ENCODE results near the gene MAP3K5.

Gene MAP3K5

DNA sequence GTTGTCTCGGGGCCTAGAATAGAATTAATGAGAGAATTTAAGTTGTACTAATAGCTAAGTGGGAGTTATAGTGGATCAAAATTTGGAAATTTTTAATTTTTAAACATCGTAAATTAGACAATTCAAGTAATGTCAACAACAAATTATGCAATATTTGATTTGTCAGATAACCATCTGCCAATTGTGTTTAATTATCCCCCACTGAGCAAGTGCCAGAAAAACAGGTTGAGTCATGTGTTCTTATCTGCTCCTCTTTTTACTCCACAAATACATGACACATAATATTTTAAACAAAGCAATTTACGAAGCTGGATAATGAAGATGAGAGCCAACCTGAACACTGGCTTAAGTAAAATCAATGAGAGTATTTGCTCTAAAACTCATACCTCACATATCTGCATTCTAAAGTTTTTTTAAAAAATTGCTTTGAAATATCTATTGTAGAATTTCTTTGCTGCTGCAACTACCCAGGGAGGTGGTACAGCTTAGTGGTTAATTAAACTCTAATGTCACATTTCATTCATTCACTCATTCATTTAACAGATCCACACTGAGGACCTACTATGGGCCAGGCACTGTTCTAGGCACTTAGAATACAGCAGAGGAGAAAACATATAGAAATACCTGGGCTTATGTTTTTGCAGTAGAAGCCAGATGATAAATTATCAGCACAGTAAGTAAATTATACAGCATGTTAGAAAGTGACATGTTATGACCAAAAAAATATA lies 184.9 kb downstream of the MAP3K5 start:
- H3K4me3 ChIP-seq (replicated peaks; ENCODE audit: low read depth, low read length): no peak overlapping the region
- no peak for DNase-seq (ENCODE audit: low read depth)
- TF ChIP-seq, protein P1, sequence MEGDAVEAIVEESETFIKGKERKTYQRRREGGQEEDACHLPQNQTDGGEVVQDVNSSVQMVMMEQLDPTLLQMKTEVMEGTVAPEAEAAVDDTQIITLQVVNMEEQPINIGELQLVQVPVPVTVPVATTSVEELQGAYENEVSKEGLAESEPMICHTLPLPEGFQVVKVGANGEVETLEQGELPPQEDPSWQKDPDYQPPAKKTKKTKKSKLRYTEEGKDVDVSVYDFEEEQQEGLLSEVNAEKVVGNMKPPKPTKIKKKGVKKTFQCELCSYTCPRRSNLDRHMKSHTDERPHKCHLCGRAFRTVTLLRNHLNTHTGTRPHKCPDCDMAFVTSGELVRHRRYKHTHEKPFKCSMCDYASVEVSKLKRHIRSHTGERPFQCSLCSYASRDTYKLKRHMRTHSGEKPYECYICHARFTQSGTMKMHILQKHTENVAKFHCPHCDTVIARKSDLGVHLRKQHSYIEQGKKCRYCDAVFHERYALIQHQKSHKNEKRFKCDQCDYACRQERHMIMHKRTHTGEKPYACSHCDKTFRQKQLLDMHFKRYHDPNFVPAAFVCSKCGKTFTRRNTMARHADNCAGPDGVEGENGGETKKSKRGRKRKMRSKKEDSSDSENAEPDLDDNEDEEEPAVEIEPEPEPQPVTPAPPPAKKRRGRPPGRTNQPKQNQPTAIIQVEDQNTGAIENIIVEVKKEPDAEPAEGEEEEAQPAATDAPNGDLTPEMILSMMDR (IDR thresholded peaks at IDR 0.05; ENCODE audit: low read length, missing control alignments): no peak

DNA sequence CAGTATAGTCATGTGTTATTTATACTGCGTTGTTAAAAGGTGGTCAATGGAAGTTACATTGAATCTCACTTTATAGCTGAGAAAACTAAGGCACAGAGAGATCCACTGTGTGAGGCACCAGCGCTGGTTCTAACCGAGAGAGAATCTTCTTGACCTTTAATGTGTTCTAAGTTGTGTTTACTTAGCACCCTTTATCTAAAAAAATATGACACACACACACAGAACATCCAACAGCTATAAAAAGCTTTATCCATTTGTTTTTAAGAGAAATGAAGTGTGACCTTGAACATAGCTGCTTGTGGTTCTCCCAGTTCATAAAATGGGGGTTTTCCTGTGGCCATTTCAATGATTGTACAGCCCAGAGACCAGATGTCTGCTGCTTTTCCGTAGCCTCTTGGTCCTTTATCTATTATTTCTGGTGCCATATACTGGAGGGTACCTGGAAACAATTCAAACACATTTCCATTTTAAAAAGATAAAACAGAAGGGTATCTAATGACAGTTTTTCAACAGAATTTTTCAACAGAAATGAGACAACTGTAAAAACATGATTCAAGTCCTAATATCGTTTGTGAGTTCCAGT lies 187.3 kb downstream of the MAP3K5 start:
- no peak overlapping the region for H3K4me3 ChIP-seq (replicated peaks; ENCODE audit: low read depth, low read length)
- DNase-seq (ENCODE audit: low read depth): no peak
- TF ChIP-seq, protein P1 (IDR thresholded peaks at IDR 0.05; ENCODE audit: low read length, missing control alignments): no peak

DNA sequence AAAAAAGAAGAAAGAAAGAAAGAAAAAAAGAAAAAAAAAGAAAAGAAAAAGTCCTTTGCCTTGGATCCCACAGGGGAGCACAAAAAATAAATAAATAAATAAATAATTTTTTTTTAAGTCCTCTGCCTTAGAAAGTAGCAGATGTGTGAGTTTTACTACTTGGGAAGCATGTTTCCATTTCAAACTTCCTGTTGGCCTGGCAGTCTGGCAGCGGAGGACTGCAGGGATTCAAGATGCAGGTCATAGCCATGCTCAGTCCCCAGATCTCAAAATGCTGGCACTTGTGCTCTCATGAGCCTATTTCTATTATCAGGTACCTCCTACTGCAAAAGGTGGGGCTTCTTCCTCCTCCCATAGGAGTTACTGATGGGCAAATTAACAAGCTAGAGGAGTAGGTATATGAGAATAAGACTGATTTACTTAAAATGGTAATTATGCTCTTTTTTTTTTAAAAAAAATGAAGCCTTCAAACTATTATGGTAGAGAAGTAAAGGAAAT lies 187.9 kb downstream of the MAP3K5 start:
- TF ChIP-seq, protein P1 (IDR thresholded peaks at IDR 0.05; ENCODE audit: low read length, missing control alignments): no peak
- no peak overlapping the region for H3K4me3 ChIP-seq (replicated peaks; ENCODE audit: low read depth, low read length)
- DNase-seq (ENCODE audit: low read depth): no peak

DNA sequence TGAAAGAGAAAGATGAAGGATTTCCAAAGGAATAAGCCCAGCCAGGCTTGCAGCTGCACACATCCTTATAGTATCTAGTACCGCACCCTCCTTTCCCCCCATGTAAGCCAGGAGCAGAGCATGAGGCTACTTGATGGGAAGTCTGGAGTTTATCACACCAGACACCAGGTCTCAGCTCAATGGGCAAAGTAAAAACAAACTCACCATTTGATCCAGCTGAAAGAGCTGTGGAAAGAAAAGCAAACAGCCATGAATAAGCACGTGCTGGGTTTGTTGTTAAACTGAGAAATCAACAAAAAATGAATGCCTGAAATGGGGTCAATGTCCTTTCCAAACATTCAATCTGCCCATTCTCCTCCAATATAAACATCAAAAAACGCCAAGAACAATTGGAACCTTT lies 191.5 kb downstream of the MAP3K5 start:
- H3K4me3 ChIP-seq (replicated peaks; ENCODE audit: low read depth, low read length): no peak overlapping the region
- TF ChIP-seq, protein P1 (IDR thresholded peaks at IDR 0.05; ENCODE audit: low read length, missing control alignments): no peak
- DNase-seq (ENCODE audit: low read depth): no peak

DNA sequence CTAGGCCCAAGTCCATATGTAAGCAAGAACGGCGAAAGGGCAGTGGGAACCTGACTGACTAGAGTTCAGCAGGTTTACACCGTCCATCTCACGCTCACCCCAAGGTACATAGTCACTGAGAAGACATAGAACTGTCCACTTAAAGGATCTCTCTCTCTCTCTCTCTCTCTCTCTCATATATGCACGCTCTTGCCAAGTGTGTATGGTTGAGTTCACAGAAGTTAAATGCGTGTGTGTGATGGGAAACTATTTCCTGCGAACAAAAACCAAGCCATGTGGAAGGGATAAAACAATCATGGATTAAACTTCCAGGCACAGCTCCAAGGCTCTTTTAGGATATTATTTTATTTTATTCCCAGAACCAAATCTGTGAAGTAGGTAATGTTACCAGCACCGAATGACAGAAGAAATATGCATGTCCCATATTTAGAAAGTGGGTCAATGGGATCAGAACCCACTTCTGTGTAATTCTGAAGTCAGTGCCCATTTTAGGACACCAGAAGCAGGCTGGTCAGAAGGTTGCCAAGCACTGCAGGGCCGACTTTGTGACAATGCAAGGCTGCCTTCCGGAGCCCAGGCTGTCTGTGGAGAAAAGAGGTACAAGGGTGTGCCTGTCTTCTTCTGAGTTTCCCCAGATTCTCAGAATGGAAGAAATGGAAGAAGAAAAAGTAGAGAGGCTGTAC lies 192.8 kb downstream of the MAP3K5 start:
- no peak for DNase-seq (ENCODE audit: low read depth)
- no peak overlapping the region for H3K4me3 ChIP-seq (replicated peaks; ENCODE audit: low read depth, low read length)
- TF ChIP-seq, protein P1 (IDR thresholded peaks at IDR 0.05; ENCODE audit: low read length, missing control alignments): no peak

DNA sequence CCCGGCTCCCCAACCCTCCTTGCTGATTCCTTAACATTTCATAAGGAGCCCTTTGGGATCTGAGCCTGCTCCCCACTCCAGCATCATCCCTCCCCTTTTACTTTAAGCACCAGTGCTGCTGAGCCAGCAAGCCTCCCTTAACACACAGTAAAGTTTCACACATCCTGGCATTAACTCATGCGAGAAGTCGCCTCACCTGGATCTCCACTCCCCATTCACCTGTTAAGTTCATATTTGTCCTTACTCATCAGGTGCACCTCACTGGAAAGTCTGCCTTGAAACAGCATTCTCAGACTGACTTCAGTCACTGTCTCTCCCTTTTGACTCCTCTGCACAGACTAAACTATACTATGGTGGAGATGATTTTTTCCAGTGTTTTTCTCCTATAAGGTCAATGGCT lies 194.2 kb downstream of the MAP3K5 start:
- DNase-seq (ENCODE audit: low read depth): no peak
- TF ChIP-seq, protein P1 (IDR thresholded peaks at IDR 0.05; ENCODE audit: low read length, missing control alignments): no peak
- H3K4me3 ChIP-seq (replicated peaks; ENCODE audit: low read depth, low read length): no peak overlapping the region
